Stomach (tissue), 9 donors: ENCODE data around the gene RINL. TPM values are rescaled to one million over a fixed set of nuclear protein-coding genes. Genes with fewer than 3 reads are reported as not detected.

Experiments
- DNase-seq, 2 donors: peaks; one replicate each; pipeline versions ENCODE4 v3.0.0 to v3.0.0-alpha.2; 2013 to 2019
- H3K27ac ChIP-seq, 5 donors: fragments of 200-600 bp in 4 of 5; sonication (generic) in 4 of 5; one replicate each; pipeline ENCODE4 v1.5.1; 2013 to 2019; ENCODE audit warnings: mild to moderate bottlenecking in 1 of 5, moderate library complexity in 1 of 5
- H3K27me3 ChIP-seq, 3 donors: fragments of 200-600 bp; sonication (generic); one replicate each; pipeline ENCODE4 v1.5.1; 2017 to 2019; ENCODE audit warnings: mixed run types in 1 of 3
- H3K36me3 ChIP-seq, 4 donors: fragments of 200-600 bp; sonication (generic); 1 replicate in 3 of 4; 2 replicates in 1 of 4; pipeline ENCODE4 v1.5.1; 2016 to 2019
- H3K4me1 ChIP-seq, 4 donors: fragments of 200-600 bp; sonication (generic); one replicate each; pipeline ENCODE4 v1.5.1; 2016 to 2019
- H3K4me3 ChIP-seq, 4 donors: fragments of 200-600 bp; sonication (generic) in 3 of 4; one replicate each; pipeline ENCODE4 v1.5.1; 2016 to 2019; ENCODE audit warnings: mild to moderate bottlenecking in 1 of 4
- H3K9me3 ChIP-seq, 4 donors: fragments of 200-600 bp; sonication (generic); one replicate each; pipeline ENCODE4 v1.5.1; 2016 to 2019
- CTCF ChIP-seq, 7 experiments: fragments of 450-650 bp in 4 of 7; fragments of 200-600 bp in 3 of 7; sonication (generic) in 3 of 7; IDR thresholded peaks; one replicate each; pipeline ENCODE4 v1.5.1; 2016 to 2019; ENCODE audit warnings: antibody characterized with exemption in 7 of 7, control low read depth in 2 of 7, mild to moderate bottlenecking in 1 of 7
- EP300 ChIP-seq: sonication (generic); formaldehyde crosslinking; IDR thresholded peaks from one replicate; pipeline ENCODE4 v1.6.1; 2017; ENCODE audit warnings: antibody characterized with exemption
- POLR2A ChIP-seq, 4 donors: fragments of 450-650 bp; IDR thresholded peaks; one replicate each; pipeline ENCODE4 v1.6.1; 2016; ENCODE audit warnings: antibody characterized with exemption in 4 of 4, control low read depth in 2 of 4, mild to moderate bottlenecking in 1 of 4, moderate library complexity in 1 of 4
- POLR2AphosphoS5 ChIP-seq, 3 donors: sonication (generic); formaldehyde crosslinking; IDR thresholded peaks; one replicate each; pipeline ENCODE4 v1.6.1; 2016; ENCODE audit warnings: antibody characterized with exemption in 3 of 3
- WGBS, 5 donors: extraction: QIAGEN DNeasy Blood & Tissue Kit in 3 of 5; methylation state at CpG; one replicate each; pipeline versions ENCODE4 v1.1.5 to v1.1.7; 2013 to 2018; 5-methylcytosine and 5-hydroxymethylcytosine counted together
- intact Hi-C: fragments of 100-400 bp; cut with DNase I; formaldehyde crosslinking; loops from one replicate; pipeline ENCODE4 v1.15.1; 2023; ENCODE audit warnings: low total_unique reads
- polyA plus RNA-seq, 3 donors: library from polyadenylated mRNA; stranded (reverse); fragments of 200-250 nt; gene quantifications; one replicate each; pipeline ENCODE4 v1.2.3, GENCODE V29; 2013
- total RNA-seq, 5 donors: library from RNA; depleted of rRNA; stranded (reverse); fragments of >200 nt; gene quantifications; one replicate each; pipeline versions ENCODE4 v1.1.0 to v1.2.3, GENCODE V29; 2014 to 2016
- donor health status: healthy with polysubstance abuse.
- donor health status: Bipolar disorder and iron deficiency.
- donor health status: healthy.

The RINL gene
- total and polyA plus RNA-seq, 8 donors: 1.8 to 10.0 (median 6.9) TPM; not detected in 1

GRCh38 chr19:38901683-38902082 lies 23.6 kb upstream of the RINL start:
- no peaks in the 10 kb centered on the region for H3K9me3 ChIP-seq
- no peak for DNase-seq
- no peak overlapping the region for H3K4me3 ChIP-seq
- intact Hi-C loops: no loop called here
- peaks cover 16 to 28% (median 23%) of the 10 kb centered on the region in 4 donors for H3K36me3 ChIP-seq
- WGBS, 5 donors: 98 to 100% (median 100%) methylated on average over 1 of the region's 1 CpG
- H3K27ac ChIP-seq: no peak overlapping the region
- no peaks in the 10 kb centered on the region for H3K27me3 ChIP-seq
- H3K4me1 ChIP-seq: peaks cover 20 to 43% (median 34%) of the 10 kb centered on the region in 4 donors
- no peak for TF ChIP-seq CTCF (IDR thresholded peaks at IDR 0.05)

- Histone ChIP-seq H3K27ac (peak overlapping the region in 4 of 5 donors; percentile 93 to 99 (median 96)), H3K4me3 (peak overlapping the region; percentile 64 to 96 (median 74)), H3K36me3 (peaks cover 13 to 20% (median 16%) of the 10 kb centered on the region in 4 donors), H3K9me3 (no peaks in the 10 kb centered on the region), H3K27me3 (no peaks in the 10 kb centered on the region), H3K4me1 (peaks cover 20 to 53% (median 37%) of the 10 kb centered on the region in 4 donors)
- TF ChIP-seq EP300 (no peak), CTCF (IDR thresholded peaks at IDR 0.05) (no peak), POLR2AphosphoS5 (IDR thresholded peaks at IDR 0.05) (no peak), POLR2A (IDR thresholded peaks at IDR 0.05) (no peak)
- 6 to 20% (median 13%) methylated on average over 3 of the region's 3 CpGs for WGBS, 5 donors
- intact Hi-C loops: no loop called here
- DNase-seq: no peak
Measured at GRCh38 chr19:38900743-38901190, 22.7 kb upstream of the RINL start.

DNA sequence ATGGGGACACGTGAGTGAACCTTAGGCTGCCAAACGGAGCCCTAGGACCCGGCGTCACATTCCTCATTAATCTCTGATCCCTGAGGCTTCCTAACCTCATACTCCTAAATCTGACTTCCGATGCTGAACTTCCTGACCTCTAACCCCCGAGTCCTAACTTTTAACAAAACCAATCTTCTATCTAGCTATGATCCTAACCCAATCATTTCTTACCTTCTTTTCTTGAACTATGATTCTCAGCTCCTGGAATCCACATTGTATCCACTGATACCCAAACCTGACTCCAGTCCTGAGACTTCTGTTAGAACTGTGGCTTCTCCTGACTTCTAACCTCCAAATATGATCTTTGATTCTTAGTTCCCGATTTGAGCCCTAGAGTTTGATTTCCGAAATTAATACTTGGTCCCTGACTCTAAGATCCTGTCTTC lies 22.1 kb upstream of the RINL start:
- peaks cover 20 to 58% (median 37%) of the 10 kb centered on the region in 4 donors for H3K4me1 ChIP-seq
- no peak for DNase-seq
- WGBS, 5 donors: 2 to 3% (median 2%) methylated on average over 8 of the region's 8 CpGs
- peak overlapping the region; percentile 93 to 99 (median 96) for H3K27ac ChIP-seq
- H3K4me3 ChIP-seq: peak overlapping the region; percentile 64 to 96 (median 74)
- TF ChIP-seq EP300 (no peak), CTCF (IDR thresholded peaks at IDR 0.05) (no peak), POLR2A (IDR thresholded peaks at IDR 0.05) (no peak), POLR2AphosphoS5 (IDR thresholded peaks at IDR 0.05) (no peak)
- H3K27me3 ChIP-seq: no peaks in the 10 kb centered on the region
- peaks cover 7 to 15% (median 10%) of the 10 kb centered on the region in 4 donors for H3K36me3 ChIP-seq
- intact Hi-C loops: no loop called here
- no peaks in the 10 kb centered on the region for H3K9me3 ChIP-seq

GRCh38 chr19:38899447-38900201 lies 21.5 kb upstream of the RINL start, which contains the start of the genes NFKBIB and SIRT2:
NFKBIB (plus strand) TSS chr19:38899969; CDS start chr19:38900033, 64 bp downstream.
SIRT2 (minus strand) TSS chr19:38899618; CDS start chr19:38899521, 97 bp downstream.
- WGBS, 5 donors: 0% methylated on average over 45 to 64 of the region's 64 CpGs
- TF ChIP-seq POLR2AphosphoS5 (IDR thresholded peaks at IDR 0.05) (peak; percentile 74 to 96 (median 92)), POLR2A (IDR thresholded peaks at IDR 0.05) (peak in 2 of 4 donors; percentile 70 to 86), CTCF (IDR thresholded peaks at IDR 0.05) (no peak), EP300 (peak; percentile 29)
- intact Hi-C loops: no loop called here
- DNase-seq: peak; percentile 100
- Histone ChIP-seq H3K27me3 (no peaks in the 10 kb centered on the region), H3K27ac (peak within 1 kb of the TSS; percentile 93 to 99 (median 96)), H3K9me3 (no peaks in the 10 kb centered on the region), H3K4me3 (peak within 1 kb of the TSS; percentile 64 to 96 (median 74)), H3K36me3 (peaks cover 1 to 11% (median 4%) of the 10 kb centered on the region in 4 donors), H3K4me1 (peaks cover 20 to 64% (median 37%) of the 10 kb centered on the region in 4 donors)
